ENCODE data around the gene C6orf141.

Gene C6orf141

GRCh38 chr6:49546331-49546730 lies 4.1 kb upstream of the C6orf141 start:
- no peaks in the 10 kb centered on the region for H3K79me2 ChIP-seq (ENCODE audit: insufficient read depth, low read length)
- no peaks in the 10 kb centered on the region for H3K9me3 ChIP-seq (ENCODE audit: insufficient read depth, low read depth, low read length)
- no peaks in the 10 kb centered on the region for H3F3A ChIP-seq (ENCODE audit: low read depth)
- H3K27me3 ChIP-seq (ENCODE audit: insufficient read depth, low read length, poor library complexity, severe bottlenecking): no peaks in the 10 kb centered on the region
- H3K4me2 ChIP-seq (ENCODE audit: low read depth, low read length, poor library complexity, severe bottlenecking): no peak overlapping the region
- H3K36me3 ChIP-seq (ENCODE audit: insufficient read depth, low read length): no peaks in the 10 kb centered on the region
- no peaks in the 10 kb centered on the region for H4K20me1 ChIP-seq (ENCODE audit: insufficient read depth, low read length, poor library complexity, severe bottlenecking)
- no peak overlapping the region for H3K4me3 ChIP-seq (ENCODE audit: low read length, poor library complexity, severe bottlenecking)
- TF ChIP-seq, protein P1, sequence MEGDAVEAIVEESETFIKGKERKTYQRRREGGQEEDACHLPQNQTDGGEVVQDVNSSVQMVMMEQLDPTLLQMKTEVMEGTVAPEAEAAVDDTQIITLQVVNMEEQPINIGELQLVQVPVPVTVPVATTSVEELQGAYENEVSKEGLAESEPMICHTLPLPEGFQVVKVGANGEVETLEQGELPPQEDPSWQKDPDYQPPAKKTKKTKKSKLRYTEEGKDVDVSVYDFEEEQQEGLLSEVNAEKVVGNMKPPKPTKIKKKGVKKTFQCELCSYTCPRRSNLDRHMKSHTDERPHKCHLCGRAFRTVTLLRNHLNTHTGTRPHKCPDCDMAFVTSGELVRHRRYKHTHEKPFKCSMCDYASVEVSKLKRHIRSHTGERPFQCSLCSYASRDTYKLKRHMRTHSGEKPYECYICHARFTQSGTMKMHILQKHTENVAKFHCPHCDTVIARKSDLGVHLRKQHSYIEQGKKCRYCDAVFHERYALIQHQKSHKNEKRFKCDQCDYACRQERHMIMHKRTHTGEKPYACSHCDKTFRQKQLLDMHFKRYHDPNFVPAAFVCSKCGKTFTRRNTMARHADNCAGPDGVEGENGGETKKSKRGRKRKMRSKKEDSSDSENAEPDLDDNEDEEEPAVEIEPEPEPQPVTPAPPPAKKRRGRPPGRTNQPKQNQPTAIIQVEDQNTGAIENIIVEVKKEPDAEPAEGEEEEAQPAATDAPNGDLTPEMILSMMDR (conservative IDR thresholded peaks at IDR 0.05; ENCODE audit: low read length): no peak
- no peak for TF ChIP-seq EZH2phosphoT487 (IDR thresholded peaks at IDR 0.05; ENCODE audit: borderline replicate concordance)
- H3K9me2 ChIP-seq (replicated peaks; ENCODE audit: low read depth, low read length): no peaks in the 10 kb centered on the region
- no peaks in the 10 kb centered on the region for H3K4me1 ChIP-seq (ENCODE audit: insufficient read depth, low read length, poor library complexity, severe bottlenecking)
- no peak overlapping the region for H2AFZ ChIP-seq (ENCODE audit: low read length)
- no peak overlapping the region for H3K9ac ChIP-seq (ENCODE audit: low read depth, low read length, poor library complexity, severe bottlenecking)

GRCh38 chr6:49548613-49549304 lies 1.7 kb upstream of the C6orf141 start:
- H3K9me2 ChIP-seq (replicated peaks; ENCODE audit: low read depth, low read length): no peaks in the 10 kb centered on the region
- H3K4me1 ChIP-seq (ENCODE audit: insufficient read depth, low read length, poor library complexity, severe bottlenecking): no peaks in the 10 kb centered on the region
- no peaks in the 10 kb centered on the region for H3K79me2 ChIP-seq (ENCODE audit: insufficient read depth, low read length)
- H3K4me3 ChIP-seq (ENCODE audit: low read length, poor library complexity, severe bottlenecking): no peak overlapping the region
- no peaks in the 10 kb centered on the region for H3K36me3 ChIP-seq (ENCODE audit: insufficient read depth, low read length)
- H2AFZ ChIP-seq (ENCODE audit: low read length): no peak overlapping the region
- H3K27me3 ChIP-seq (ENCODE audit: insufficient read depth, low read length, poor library complexity, severe bottlenecking): no peaks in the 10 kb centered on the region
- H3F3A ChIP-seq (ENCODE audit: low read depth): no peaks in the 10 kb centered on the region
- H3K9me3 ChIP-seq (ENCODE audit: insufficient read depth, low read depth, low read length): no peaks in the 10 kb centered on the region
- no peaks in the 10 kb centered on the region for H4K20me1 ChIP-seq (ENCODE audit: insufficient read depth, low read length, poor library complexity, severe bottlenecking)
- TF ChIP-seq, protein P1 (conservative IDR thresholded peaks at IDR 0.05; ENCODE audit: low read length): no peak
- no peak for TF ChIP-seq EZH2phosphoT487 (IDR thresholded peaks at IDR 0.05; ENCODE audit: borderline replicate concordance)
- H3K9ac ChIP-seq (ENCODE audit: low read depth, low read length, poor library complexity, severe bottlenecking): no peak overlapping the region
- no peak overlapping the region for H3K4me2 ChIP-seq (ENCODE audit: low read depth, low read length, poor library complexity, severe bottlenecking)

DNA sequence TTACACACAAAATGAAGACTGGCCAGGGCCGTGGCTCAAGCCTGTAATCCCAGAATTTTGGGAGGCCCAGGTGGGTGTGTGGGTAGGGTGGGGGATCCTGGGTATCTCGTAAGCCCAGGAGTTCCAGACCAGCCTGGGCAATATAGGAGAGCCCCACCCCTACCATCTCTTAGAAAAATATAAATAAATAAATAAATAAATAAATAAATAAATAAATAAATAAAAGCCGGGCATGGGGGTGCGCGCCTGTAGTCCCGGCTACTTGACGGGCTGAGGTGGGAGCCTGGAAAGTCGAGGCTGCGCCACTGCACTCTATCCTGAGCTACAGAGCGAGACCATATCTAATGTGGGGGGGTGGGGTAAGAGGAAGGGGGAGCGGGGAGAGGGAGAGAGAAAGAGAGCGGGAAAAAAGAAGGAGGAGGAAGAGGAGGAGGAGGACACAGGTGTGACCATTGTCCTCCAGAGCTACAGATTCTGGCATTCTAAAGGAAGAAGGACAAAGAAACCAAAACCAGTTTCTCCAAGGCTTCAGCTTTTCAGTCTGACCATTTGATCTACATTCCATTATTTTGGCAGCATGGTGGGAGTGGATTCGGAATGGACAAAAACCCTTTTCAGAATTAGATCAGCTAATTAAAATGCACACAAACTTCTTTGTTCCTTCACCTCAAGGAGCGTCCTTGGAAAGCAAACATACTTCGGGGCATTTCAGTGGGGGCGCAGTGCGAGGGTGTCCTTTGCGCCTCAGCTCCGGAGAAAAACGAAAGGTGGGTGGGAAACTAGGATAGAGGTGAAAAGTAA lies 577 bp upstream of the C6orf141 start:
- Histone ChIP-seq H3K9me3 (ENCODE audit: insufficient read depth, low read depth, low read length) (no peaks in the 10 kb centered on the region), H3F3A (ENCODE audit: low read depth) (no peaks in the 10 kb centered on the region), H3K4me3 (ENCODE audit: low read length, poor library complexity, severe bottlenecking) (no peak overlapping the region), H3K4me1 (ENCODE audit: insufficient read depth, low read length, poor library complexity, severe bottlenecking) (no peaks in the 10 kb centered on the region), H4K20me1 (ENCODE audit: insufficient read depth, low read length, poor library complexity, severe bottlenecking) (no peaks in the 10 kb centered on the region), H3K9ac (ENCODE audit: low read depth, low read length, poor library complexity, severe bottlenecking) (no peak overlapping the region), H3K9me2 (replicated peaks; ENCODE audit: low read depth, low read length) (no peaks in the 10 kb centered on the region), H3K36me3 (ENCODE audit: insufficient read depth, low read length) (no peaks in the 10 kb centered on the region), H3K79me2 (ENCODE audit: insufficient read depth, low read length) (no peaks in the 10 kb centered on the region), H3K27me3 (ENCODE audit: insufficient read depth, low read length, poor library complexity, severe bottlenecking) (no peaks in the 10 kb centered on the region), H3K4me2 (ENCODE audit: low read depth, low read length, poor library complexity, severe bottlenecking) (no peak overlapping the region), H2AFZ (ENCODE audit: low read length) (no peak overlapping the region)
- TF ChIP-seq EZH2phosphoT487 (IDR thresholded peaks at IDR 0.05; ENCODE audit: borderline replicate concordance): no peak
- TF ChIP-seq, protein P1 (conservative IDR thresholded peaks at IDR 0.05; ENCODE audit: low read length): no peak
